Testis (tissue), 3 donors: ENCODE data around the gene SIPA1L3. TPM values are rescaled to one million over a fixed set of nuclear protein-coding genes. Genes with fewer than 3 reads are reported as not detected.

ENCODE experiments used
- DNase-seq: peaks from one replicate; pipeline ENCODE4 v3.0.0-alpha.2; 2019
- H3K27ac ChIP-seq, 2 donors: fragments of 200-600 bp; sonication (generic); one replicate each; pipeline ENCODE4 v1.5.1; 2019
- H3K27me3 ChIP-seq: fragments of 200-600 bp; sonication (generic); one replicate; pipeline ENCODE4 v1.5.1; 2019
- H3K36me3 ChIP-seq: fragments of 200-600 bp; sonication (generic); one replicate; pipeline ENCODE4 v1.5.1; 2017; ENCODE audit warnings: low read depth; ENCODE audit errors: missing control alignments
- H3K4me1 ChIP-seq: fragments of 200-600 bp; sonication (generic); one replicate; pipeline ENCODE4 v1.5.1; 2019
- H3K4me3 ChIP-seq, 2 donors: fragments of 200-600 bp; sonication (generic); one replicate each; pipeline ENCODE4 v1.5.1; 2017 to 2019
- H3K9me3 ChIP-seq: fragments of 200-600 bp; sonication (generic); one replicate; pipeline ENCODE4 v1.5.1; 2017
- CTCF ChIP-seq, 3 experiments: fragments of 450-650 bp in 2 of 3; fragments of 200-600 bp in 1 of 3; sonication (generic) in 1 of 3; IDR thresholded peaks; one replicate each; pipeline ENCODE4 v1.5.1; 2016 to 2019; ENCODE audit warnings: antibody characterized with exemption in 3 of 3, mild to moderate bottlenecking in 2 of 3, moderate library complexity in 1 of 3
- POLR2A ChIP-seq: fragments of 450-650 bp; IDR thresholded peaks from one replicate; pipeline ENCODE4 v1.6.1; 2017; ENCODE audit warnings: antibody characterized with exemption, mild to moderate bottlenecking, moderate library complexity
- WGBS, 2 donors: methylation state at CpG; one replicate each; pipeline ENCODE4 v1.1.5; 2018; 5-methylcytosine and 5-hydroxymethylcytosine counted together
- intact Hi-C: fragments of 100-400 bp; cut with DNase I; formaldehyde crosslinking; loops from one replicate; pipeline ENCODE4 v1.15.1; 2023; ENCODE audit warnings: low total_unique reads
- polyA plus RNA-seq: library from polyadenylated mRNA; stranded (reverse); fragments of 350-450 nt; fragmentation: Illumina TruSeq; extraction: RNeasy Lipid Tissue Mini Kit (QIAGEN cat#74804); gene quantifications from one replicate; pipeline ENCODE4 v1.2.3, GENCODE V29; 2014; ENCODE audit warnings: low read depth, low replicate concordance; ENCODE audit not compliant: insufficient read depth
- total RNA-seq, 2 donors: library from RNA; depleted of rRNA; stranded (reverse); fragments of >200 nt; gene quantifications; one replicate each; pipeline ENCODE4 v1.2.3, GENCODE V29; 2016

The SIPA1L3 gene
- total and polyA plus RNA-seq, 3 donors from 2014 or later, result 21.1 to 47.6 (median 43.7) TPM

GRCh38 chr19:38190061-38190460 is 283.1 kb downstream of the SIPA1L3 start:
- no peaks in the 10 kb centered on the region for H3K27me3 ChIP-seq
- intact Hi-C loops, result no loop called here
- no peaks in the 10 kb centered on the region for H3K4me1 ChIP-seq
- H3K9me3 ChIP-seq, result no peaks in the 10 kb centered on the region
- no peak for DNase-seq
- 57 to 69% methylated on average over 4 to 6 of the region's 6 CpGs for WGBS, 2 donors
- H3K4me3 ChIP-seq, result no peak overlapping the region
- no peaks in the 10 kb centered on the region for H3K36me3 ChIP-seq
- TF ChIP-seq POLR2A (no peak), CTCF (IDR thresholded peaks at IDR 0.05) (no peak)
- H3K27ac ChIP-seq, result no peak overlapping the region

- no peak for TF ChIP-seq POLR2A
- no peak for TF ChIP-seq CTCF (IDR thresholded peaks at IDR 0.05)
- Histone ChIP-seq H3K9me3 (no peaks in the 10 kb centered on the region), H3K27ac (no peak overlapping the region), H3K27me3 (no peaks in the 10 kb centered on the region), H3K4me3 (no peak overlapping the region), H3K4me1 (no peaks in the 10 kb centered on the region), H3K36me3 (no peaks in the 10 kb centered on the region)
- intact Hi-C loops, result no loop called here
- no peak for DNase-seq
- WGBS, 2 donors, result 94 to 98% methylated on average over 6 of the region's 6 CpGs
Observed at GRCh38 chr19:38190793-38191192, 283.8 kb downstream of the SIPA1L3 start.

GRCh38 chr19:38191747-38192146 is 284.7 kb downstream of the SIPA1L3 start:
- Histone ChIP-seq H3K27ac (no peak overlapping the region), H3K36me3 (no peaks in the 10 kb centered on the region), H3K27me3 (no peaks in the 10 kb centered on the region), H3K4me1 (no peaks in the 10 kb centered on the region), H3K4me3 (no peak overlapping the region), H3K9me3 (no peaks in the 10 kb centered on the region)
- intact Hi-C loops, result no loop called here
- 95% methylated on average over 12 to 13 of the region's 13 CpGs for WGBS, 2 donors
- no peak for TF ChIP-seq POLR2A
- no peak for TF ChIP-seq CTCF (IDR thresholded peaks at IDR 0.05)
- no peak for DNase-seq

- H3K27ac ChIP-seq, result no peak overlapping the region
- H3K9me3 ChIP-seq, result no peaks in the 10 kb centered on the region
- H3K36me3 ChIP-seq, result no peaks in the 10 kb centered on the region
- 85 to 93% methylated on average over 18 to 23 of the region's 29 CpGs for WGBS, 2 donors
- DNase-seq, result no peak
- no peaks in the 10 kb centered on the region for H3K4me1 ChIP-seq
- TF ChIP-seq POLR2A, result no peak
- no peak for TF ChIP-seq CTCF (IDR thresholded peaks at IDR 0.05)
- intact Hi-C loops, result no loop called here
- H3K27me3 ChIP-seq, result no peaks in the 10 kb centered on the region
- no peak overlapping the region for H3K4me3 ChIP-seq
Observed at GRCh38 chr19:38193445-38193844, 286.4 kb downstream of the SIPA1L3 start.

- WGBS, 2 donors, result 92% methylated on average over 12 to 13 of the region's 13 CpGs
- Histone ChIP-seq H3K9me3 (no peaks in the 10 kb centered on the region), H3K36me3 (no peaks in the 10 kb centered on the region), H3K4me3 (no peak overlapping the region), H3K27me3 (no peaks in the 10 kb centered on the region), H3K4me1 (no peaks in the 10 kb centered on the region), H3K27ac (no peak overlapping the region)
- TF ChIP-seq POLR2A, result no peak
- no peak for DNase-seq
- intact Hi-C loops, result no loop called here
Observed at GRCh38 chr19:38194061-38194701, 287.2 kb downstream of the SIPA1L3 start.
